B cell (primary cell): Measurements from ENCODE around the gene KPNB1. TPM values are rescaled to one million over a fixed set of nuclear protein-coding genes. Genes with fewer than 3 reads are reported as not detected.

ENCODE experiments used
- ATAC-seq: fragments of 200-7000 bp; cut with Tn5 transposase; one replicate; pipeline ENCODE4 v1.10.0; 2021; ENCODE audit warnings: low read depth, mild to moderate bottlenecking, moderate number of reproducible peaks, moderate library complexity
- CTCF ChIA-PET: fragments of 350-600 bp; sonication (Branson Sonifier 250); formaldehyde crosslinking; loops from one replicate; lab custom pipeline; 2021; ENCODE audit warnings: antibody characterized with exemption, inconsistent platforms; lab: Charles Lee
- POLR2A ChIA-PET: fragments of 350-600 bp; sonication (Branson Sonifier 250); formaldehyde crosslinking; loops from one replicate; lab custom pipeline; 2021; ENCODE audit warnings: antibody characterized with exemption; lab: Charles Lee
- DNase-seq: peaks from one replicate; pipeline ENCODE4 v3.0.0; 2013
- H2AFZ ChIP-seq: 2 replicates; pipeline ENCODE4 v1.6.1; 2012; ENCODE audit warnings: mild to moderate bottlenecking, low read depth, low read length; ENCODE audit not compliant: insufficient read depth, poor library complexity, severe bottlenecking
- H3K27ac ChIP-seq, 2 donors: 1 replicate in 1 of 2; 2 replicates in 1 of 2; pipeline ENCODE4 v1.5.1; 2012 to 2013; ENCODE audit warnings: low read length in 2 of 2, mild to moderate bottlenecking in 2 of 2, moderate library complexity in 1 of 2
- H3K27me3 ChIP-seq, 4 experiments: fragments of 200-600 bp in 1 of 4; sonication (generic) in 1 of 4; replicated peaks in 1 of 4; 1 replicate in 2 of 4; 2 replicates in 2 of 4; pipeline versions ENCODE4 v1.6.1 to v1.7.0; 2013 to 2016; ENCODE audit warnings: low read length in 3 of 4, mild to moderate bottlenecking in 2 of 4, mixed read lengths in 1 of 4, moderate library complexity in 1 of 4; ENCODE audit not compliant: insufficient read depth in 4 of 4, control insufficient read depth in 3 of 4; ENCODE audit errors: control extremely low read depth in 1 of 4
- H3K36me3 ChIP-seq, 2 experiments: replicated peaks in 1 of 2; 1 replicate in 1 of 2; 2 replicates in 1 of 2; pipeline versions ENCODE4 v1.6.1 to v1.7.1; 2013; ENCODE audit warnings: low read length in 1 of 2; ENCODE audit not compliant: insufficient read depth in 2 of 2, control insufficient read depth in 1 of 2; ENCODE audit errors: control extremely low read depth in 1 of 2, extremely low read depth in 1 of 2
- H3K4me1 ChIP-seq, 2 donors: fragments of 200-600 bp in 1 of 2; sonication (generic) in 1 of 2; 1 replicate in 1 of 2; 2 replicates in 1 of 2; pipeline versions ENCODE4 v1.5.1 to v1.6.1; 2013 to 2017; ENCODE audit warnings: low read length in 2 of 2; ENCODE audit not compliant: control insufficient read depth in 2 of 2, insufficient read depth in 2 of 2
- H3K4me2 ChIP-seq: replicated peaks from 2 replicates; pipeline ENCODE3; 2012; ENCODE audit warnings: mild to moderate bottlenecking, low read depth, low read length; ENCODE audit not compliant: poor library complexity, severe bottlenecking
- H3K4me3 ChIP-seq, 5 experiments: fragments of 200-600 bp in 1 of 5; sonication (generic) in 1 of 5; 1 replicate in 3 of 5; 2 replicates in 2 of 5; pipeline versions ENCODE4 v1.5.1 to v1.7.0; 2011 to 2016; ENCODE audit warnings: low read length in 4 of 5, mild to moderate bottlenecking in 4 of 5, low read depth in 2 of 5, control low read depth in 1 of 5, moderate library complexity in 1 of 5; ENCODE audit not compliant: insufficient read depth in 1 of 5; ENCODE audit errors: control extremely low read depth in 1 of 5, extremely low read depth in 1 of 5
- H3K79me2 ChIP-seq: fragments of 200-600 bp; sonication (generic); one replicate; pipeline ENCODE4 v1.6.0; 2016; ENCODE audit warnings: low read length; ENCODE audit not compliant: control insufficient read depth, insufficient read depth
- H3K9ac ChIP-seq: fragments of 200-600 bp; sonication (generic); 2 replicates; pipeline ENCODE4 v1.6.1; 2017; ENCODE audit warnings: mild to moderate bottlenecking, low read length, moderate library complexity
- H3K9me3 ChIP-seq, 3 donors: one replicate each; pipeline versions ENCODE4 v1.6.1 to v1.7.1; 2013; ENCODE audit warnings: low read length in 2 of 3; ENCODE audit not compliant: control insufficient read depth in 2 of 3, insufficient read depth in 1 of 3; ENCODE audit errors: control extremely low read depth in 1 of 3
- H4K20me1 ChIP-seq: 2 replicates; pipeline ENCODE4 v1.6.0; 2012; ENCODE audit warnings: mild to moderate bottlenecking, low read length; ENCODE audit not compliant: insufficient read depth, control insufficient read depth, poor library complexity, severe bottlenecking
- H3K27ac Mint-ChIP-seq: one replicate; pipeline ENCODE4 v1.8.0; 2021; ENCODE audit warnings: mixed read lengths
- H3K27me3 Mint-ChIP-seq: one replicate; pipeline ENCODE4 v1.8.0; 2021; ENCODE audit warnings: mixed read lengths
- H3K4me1 Mint-ChIP-seq: one replicate; pipeline ENCODE4 v1.8.0; 2021; ENCODE audit warnings: mixed read lengths
- H3K4me3 Mint-ChIP-seq: one replicate; pipeline ENCODE4 v1.8.0; 2021; ENCODE audit warnings: mixed read lengths
- H3K9me3 Mint-ChIP-seq: one replicate; pipeline ENCODE4 v1.8.0; 2022; ENCODE audit warnings: mixed read lengths; ENCODE audit not compliant: insufficient read depth
- EZH2 ChIP-seq: IDR thresholded peaks from 2 replicates; pipeline ENCODE4 v1.6.1; 2012; ENCODE audit warnings: borderline replicate concordance, low read depth, mild to moderate bottlenecking, moderate library complexity, low read length; ENCODE audit not compliant: insufficient read depth, poor library complexity, severe bottlenecking
- WGBS: methylation state at CpG from one replicate; pipeline ENCODE4 v1.1.5; 2013; ENCODE audit warnings: missing lambda C conversion rate; ENCODE audit not compliant: insufficient coverage; 5-methylcytosine and 5-hydroxymethylcytosine counted together
- intact Hi-C: fragments of 100-400 bp; cut with micrococcal nuclease; formaldehyde crosslinking; loops from one replicate; pipeline ENCODE4 v1.10.0; 2022
- polyA plus RNA-seq: library from polyadenylated mRNA; depleted of rRNA; stranded (reverse); fragments of >200 nt; gene quantifications from 2 replicates; pipeline ENCODE4 v1.2.3, GENCODE V29; 2012
- total RNA-seq, 2 donors: library from RNA; stranded (reverse); fragments of 120-200 nt in 1 of 2; gene quantifications; 1 replicate in 1 of 2; 2 replicates in 1 of 2; pipeline versions ENCODE4 v1.2.3 to v1.2.4, GENCODE V29; 2013 to 2022
- TF ChIP-seq, protein P1 (sequence below): fragments of 200-600 bp; IDR thresholded peaks from one replicate; pipeline ENCODE4 v1.8.0; 2022; ENCODE audit warnings: antibody characterized with exemption, mild to moderate bottlenecking

The KPNB1 gene
- total and polyA plus RNA-seq, 2 donors (not counting 1 experiment from before 2014, with no cell fraction given): 60.6 to 278 TPM

DNA sequence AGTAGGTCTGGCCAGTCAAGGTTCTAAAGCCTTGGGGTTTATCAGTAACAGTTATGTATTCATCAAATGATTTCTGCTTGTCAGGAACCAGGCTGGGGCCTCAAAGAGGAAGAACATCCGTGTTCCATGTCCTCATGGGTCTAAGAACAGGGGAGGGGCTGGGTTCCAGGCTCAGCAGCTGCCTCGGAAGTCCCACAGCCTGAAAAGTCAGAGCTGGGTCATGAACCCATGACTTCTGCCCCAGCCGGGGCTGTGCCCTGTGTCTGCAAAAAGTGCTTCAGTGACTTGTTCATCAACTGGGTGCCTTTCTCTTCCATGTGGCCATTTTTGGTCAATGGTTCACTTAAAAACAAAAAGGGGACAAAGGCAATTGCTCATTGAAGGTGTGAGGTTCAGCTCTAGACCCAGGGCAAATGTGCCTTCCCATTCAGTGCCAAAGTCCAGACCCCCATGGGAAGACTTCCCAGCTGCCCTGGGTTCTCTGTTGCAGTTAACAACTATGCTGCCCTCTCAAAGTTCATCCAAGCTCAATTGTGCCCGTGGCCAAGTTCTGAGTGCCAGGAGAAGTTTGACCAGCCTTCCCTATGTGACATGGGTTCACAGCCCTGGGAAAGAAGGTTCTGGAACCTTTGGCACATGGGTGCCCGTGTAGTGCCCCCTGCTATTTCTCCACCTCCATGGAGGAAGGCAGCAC is 62.8 kb downstream of the KPNB1 start:
- DNase-seq: no peak
- peaks cover 63% of the 10 kb centered on the region for H3K4me1 Mint-ChIP-seq
- H3K27ac Mint-ChIP-seq: peak overlapping the region; percentile 37
- intact Hi-C loops: no loop called here
- WGBS: 65% methylated on average over 5 of the region's 5 CpGs
- no peak overlapping the region for H2AFZ ChIP-seq
- no peak overlapping the region for H3K4me3 ChIP-seq
- no peak overlapping the region for H3K27ac ChIP-seq
- no peak overlapping the region for H3K9ac ChIP-seq
- POLR2A ChIA-PET: no interaction called here
- TF ChIP-seq EZH2: no peak
- TF ChIP-seq, protein P1, sequence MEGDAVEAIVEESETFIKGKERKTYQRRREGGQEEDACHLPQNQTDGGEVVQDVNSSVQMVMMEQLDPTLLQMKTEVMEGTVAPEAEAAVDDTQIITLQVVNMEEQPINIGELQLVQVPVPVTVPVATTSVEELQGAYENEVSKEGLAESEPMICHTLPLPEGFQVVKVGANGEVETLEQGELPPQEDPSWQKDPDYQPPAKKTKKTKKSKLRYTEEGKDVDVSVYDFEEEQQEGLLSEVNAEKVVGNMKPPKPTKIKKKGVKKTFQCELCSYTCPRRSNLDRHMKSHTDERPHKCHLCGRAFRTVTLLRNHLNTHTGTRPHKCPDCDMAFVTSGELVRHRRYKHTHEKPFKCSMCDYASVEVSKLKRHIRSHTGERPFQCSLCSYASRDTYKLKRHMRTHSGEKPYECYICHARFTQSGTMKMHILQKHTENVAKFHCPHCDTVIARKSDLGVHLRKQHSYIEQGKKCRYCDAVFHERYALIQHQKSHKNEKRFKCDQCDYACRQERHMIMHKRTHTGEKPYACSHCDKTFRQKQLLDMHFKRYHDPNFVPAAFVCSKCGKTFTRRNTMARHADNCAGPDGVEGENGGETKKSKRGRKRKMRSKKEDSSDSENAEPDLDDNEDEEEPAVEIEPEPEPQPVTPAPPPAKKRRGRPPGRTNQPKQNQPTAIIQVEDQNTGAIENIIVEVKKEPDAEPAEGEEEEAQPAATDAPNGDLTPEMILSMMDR: no peak
- no peak for ATAC-seq
- H3K4me1 ChIP-seq: peaks cover 56 to 66% of the 10 kb centered on the region in 2 donors
- H3K36me3 ChIP-seq: no peaks in the 10 kb centered on the region
- no peaks in the 10 kb centered on the region for H3K27me3 Mint-ChIP-seq
- H3K27me3 ChIP-seq: no peaks in the 10 kb centered on the region
- peak overlapping the region; percentile 3 for H3K4me2 ChIP-seq
- no peaks in the 10 kb centered on the region for H4K20me1 ChIP-seq
- CTCF ChIA-PET: interaction anchor here (1.4 to 5.1 kb wide), 3 partner anchors 8 to 20 kb away, joined by 3 to 44 read pairs (median 6); partner anchors contain the start of gene TBX21
- peak overlapping the region; percentile 45 for H3K4me3 Mint-ChIP-seq
- no peaks in the 10 kb centered on the region for H3K9me3 Mint-ChIP-seq
- H3K79me2 ChIP-seq: no peaks in the 10 kb centered on the region
- H3K9me3 ChIP-seq: no peaks in the 10 kb centered on the region
